NCI-H1092 (cell line): Measurements from ENCODE around the gene TEX48.

ENCODE experiments used
- DNase-seq: peaks from one replicate; lab custom pipeline; 2025; lab: John Stamatoyannopoulos, UW

TEX48 gene

GRCh38 chr9:114681594-114682332, at the start of gene TEX48:
Gene TEX48, minus strand, starts transcription at chr9:114682192. Its CDS starts 10,469 bp downstream, at chr9:114671723.
- peak; percentile 34 for DNase-seq

- no peak for DNase-seq
Observed at GRCh38 chr9:114731701-114732100, 49.7 kb upstream of the TEX48 start.

GRCh38 chr9:114729706-114730105, 47.7 kb upstream of the TEX48 start:
- no peak for DNase-seq

- DNase-seq = no peak
Observed at GRCh38 chr9:114725930-114726329, 43.9 kb upstream of the TEX48 start.

GRCh38 chr9:114724744-114725143, 42.8 kb upstream of the TEX48 start:
- DNase-seq = no peak

- no peak for DNase-seq
Observed at GRCh38 chr9:114723931-114724330, 41.9 kb upstream of the TEX48 start.

GRCh38 chr9:114722937-114723620, 41.1 kb upstream of the TEX48 start:
- DNase-seq = no peak

GRCh38 chr9:114722081-114722621, 40.2 kb upstream of the TEX48 start:
- DNase-seq = no peak

GRCh38 chr9:114721491-114722079, 39.6 kb upstream of the TEX48 start:
- DNase-seq = no peak

- no peak for DNase-seq
Observed at GRCh38 chr9:114720086-114720676, 38.2 kb upstream of the TEX48 start.

GRCh38 chr9:114719290-114719689, 37.3 kb upstream of the TEX48 start:
- no peak for DNase-seq

- DNase-seq = no peak
Observed at GRCh38 chr9:114718801-114719221, 36.8 kb upstream of the TEX48 start.

- DNase-seq = no peak
Observed at GRCh38 chr9:114717908-114718486, 36.0 kb upstream of the TEX48 start.

- no peak for DNase-seq
Observed at GRCh38 chr9:114709636-114710035, 27.6 kb upstream of the TEX48 start.

GRCh38 chr9:114706711-114707110, 24.7 kb upstream of the TEX48 start:
- no peak for DNase-seq

- no peak for DNase-seq
Observed at GRCh38 chr9:114701988-114702387, 20.0 kb upstream of the TEX48 start.

- no peak for DNase-seq
Observed at GRCh38 chr9:114697951-114698351, 16.0 kb upstream of the TEX48 start.

- DNase-seq = no peak
Observed at GRCh38 chr9:114696814-114697544, 15.0 kb upstream of the TEX48 start.

GRCh38 chr9:114695948-114696347, 14.0 kb upstream of the TEX48 start:
- no peak for DNase-seq

- DNase-seq = no peak
Observed at GRCh38 chr9:114694719-114695269, 12.8 kb upstream of the TEX48 start.

- no peak for DNase-seq
Observed at GRCh38 chr9:114694146-114694545, 12.2 kb upstream of the TEX48 start.
